Stimulated activated CD4-positive, alpha-beta T cell treated with anti-CD3 and anti-CD28 coated beads, Interleukin-12 subunit alpha, Interleukin-12 subunit beta, amount 100 ng/mL, for 4 hours (primary cell): Measurements from ENCODE around the gene LRCH3.
A peak's percentile ranks its signal among the peaks of the same experiment; 100 is the strongest.

Experiments used
- DNase-seq: peaks from one replicate; pipeline ENCODE4 v3.0.0-alpha.2; 2020

LRCH3 gene

GRCh38 chr3:197791113-197791891, at the start of gene LRCH3:
TSS of gene LRCH3 (plus strand) at chr3:197791254. CDS start at chr3:197791279, 25 bp downstream.
- peak; percentile 83 for DNase-seq

GRCh38 chr3:197742787-197743186, 48.3 kb upstream of the LRCH3 start:
- DNase-seq, result no peak

DNA sequence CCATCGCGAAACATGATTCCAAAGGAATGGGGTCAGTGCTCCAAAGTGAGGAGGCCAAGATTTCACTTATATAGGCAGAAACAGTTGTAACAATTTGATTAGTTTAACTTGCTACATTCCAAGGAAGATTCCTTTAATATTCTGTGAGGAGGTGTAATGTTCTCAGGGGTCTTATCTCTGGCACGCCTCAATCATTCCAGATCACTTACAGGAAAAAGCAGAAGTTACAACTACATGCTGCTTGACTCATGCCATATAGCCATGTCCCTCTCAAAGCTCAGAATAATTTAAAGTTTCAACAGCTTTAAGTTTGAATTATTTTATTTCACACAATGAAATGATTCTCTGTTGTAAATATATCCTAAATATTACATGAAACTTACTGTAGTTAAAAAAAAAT, 44.8 kb upstream of the LRCH3 start:
- DNase-seq, result no peak

DNA sequence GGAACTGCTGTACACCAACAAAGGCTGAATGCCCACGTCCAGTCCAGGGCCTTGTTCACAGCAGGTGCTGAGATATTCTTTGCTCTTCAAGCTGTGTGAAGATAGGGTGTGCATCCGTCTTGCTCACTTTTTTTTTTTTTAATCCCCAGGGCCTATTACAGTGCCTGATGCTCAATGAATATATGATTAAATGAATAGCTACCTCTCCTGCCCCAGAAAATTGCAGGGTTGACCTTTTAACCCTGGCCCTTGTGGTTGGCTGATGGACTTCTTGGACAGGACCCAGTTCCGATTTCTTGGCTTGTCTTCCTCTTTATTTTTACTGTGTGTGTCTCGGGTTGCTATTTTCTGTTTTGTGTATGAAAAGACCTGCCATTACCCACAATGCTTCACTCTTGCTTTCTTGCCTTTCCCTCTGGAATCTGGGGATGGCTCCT, 44.2 kb upstream of the LRCH3 start:
- DNase-seq, result no peak

DNA sequence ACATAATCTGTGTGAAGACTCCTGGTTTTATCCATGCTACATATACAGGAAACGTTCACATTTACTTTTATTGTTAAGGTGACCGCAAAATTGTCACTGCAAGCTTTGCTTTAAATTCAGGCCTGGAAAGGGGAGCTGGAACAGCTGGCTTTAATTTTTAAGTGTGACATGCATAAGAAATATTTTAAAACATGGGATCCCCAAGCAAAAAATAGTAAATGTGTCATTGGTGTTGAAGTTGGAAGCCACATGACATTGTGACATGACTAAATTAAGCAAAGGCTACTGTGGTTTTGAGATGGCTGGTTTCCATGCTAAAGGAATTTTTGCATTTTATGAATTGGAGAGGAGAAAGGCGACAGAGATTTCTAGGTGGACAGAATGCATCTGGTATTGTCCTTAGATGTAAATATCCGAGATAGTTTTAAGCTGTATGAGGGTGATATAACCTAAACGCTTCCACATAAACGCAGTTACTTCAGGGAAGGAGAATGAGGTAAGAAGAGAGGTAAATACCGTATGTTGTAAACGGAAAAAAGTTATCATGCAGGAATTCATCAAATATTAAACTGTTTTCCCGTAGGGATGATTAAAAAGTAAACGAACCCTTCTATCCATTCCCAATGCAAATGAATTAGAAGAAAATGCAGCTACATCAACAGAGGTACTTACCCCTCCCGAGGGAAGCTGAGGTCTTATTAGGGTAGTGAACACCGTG, 42.3 kb upstream of the LRCH3 start:
- DNase-seq, result no peak

DNA sequence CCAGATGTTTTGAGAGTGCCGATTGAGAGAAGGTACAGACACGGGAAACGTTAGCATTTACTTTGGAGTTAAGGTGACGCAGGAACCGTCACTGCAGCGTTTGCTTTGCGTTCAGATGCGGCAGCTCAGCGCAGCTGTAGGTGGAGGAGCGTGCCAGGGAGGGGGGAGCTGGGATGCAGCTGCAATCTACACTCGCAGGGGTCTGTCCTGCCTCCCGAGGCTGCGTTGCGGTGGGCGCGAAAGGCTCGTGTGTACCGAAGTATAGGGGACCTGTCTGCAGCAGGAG, 41.8 kb upstream of the LRCH3 start:
- no peak for DNase-seq

GRCh38 chr3:197749601-197750395, 41.3 kb upstream of the LRCH3 start, which contains the start of gene FYTTD1:
TSS of gene FYTTD1 (plus strand) at chr3:197749883. CDS start at chr3:197749972, 89 bp downstream.
- peak; percentile 83 for DNase-seq

DNA sequence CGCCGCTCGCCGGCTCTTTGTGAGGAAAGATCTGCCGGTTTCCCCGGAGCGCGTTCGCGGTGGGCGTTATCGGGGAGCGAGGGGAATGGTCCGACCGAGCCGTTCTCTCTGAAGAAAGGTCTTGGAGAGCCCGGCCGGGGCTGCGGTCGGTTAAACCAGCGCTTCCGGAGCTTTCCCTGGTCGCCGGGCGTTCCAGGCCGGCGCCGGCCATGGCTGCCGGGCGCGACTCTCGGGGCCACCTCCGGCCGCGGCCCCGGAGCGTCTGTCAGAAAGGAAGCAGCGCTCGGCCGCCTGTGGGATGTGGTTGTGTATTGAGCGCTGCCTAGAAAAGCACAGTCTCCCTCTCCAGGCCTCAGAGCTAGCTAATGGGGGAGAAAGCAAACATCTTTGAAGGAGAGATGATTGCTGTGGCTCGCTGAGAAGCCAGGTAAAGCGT, 40.6 kb upstream of the LRCH3 start:
- peak; percentile 51 for DNase-seq

- DNase-seq, result no peak
These were observed 40.0 kb upstream of the LRCH3 start for GRCh38 chr3:197750858-197751737.

DNA sequence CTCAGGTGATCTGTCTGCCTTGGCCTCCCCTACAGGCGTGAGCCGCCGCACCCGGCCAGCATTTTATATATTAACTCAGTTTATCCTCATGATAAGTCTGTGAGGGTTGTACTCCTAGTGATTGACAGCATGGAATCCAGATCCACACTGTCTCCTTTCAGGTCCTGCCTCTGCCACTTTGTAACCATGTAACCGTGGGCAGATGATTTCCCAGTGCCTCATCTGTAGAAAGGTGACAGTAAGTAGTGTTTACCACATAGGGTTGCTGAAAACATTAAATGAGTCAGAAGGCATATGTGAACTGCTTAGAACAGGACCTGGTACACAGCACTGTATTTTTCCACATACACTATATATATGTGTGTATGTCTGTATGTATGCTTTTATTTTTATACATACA, 38.9 kb upstream of the LRCH3 start:
- no peak for DNase-seq

- no peak for DNase-seq
These were observed 37.8 kb upstream of the LRCH3 start for GRCh38 chr3:197753263-197753662.

DNA sequence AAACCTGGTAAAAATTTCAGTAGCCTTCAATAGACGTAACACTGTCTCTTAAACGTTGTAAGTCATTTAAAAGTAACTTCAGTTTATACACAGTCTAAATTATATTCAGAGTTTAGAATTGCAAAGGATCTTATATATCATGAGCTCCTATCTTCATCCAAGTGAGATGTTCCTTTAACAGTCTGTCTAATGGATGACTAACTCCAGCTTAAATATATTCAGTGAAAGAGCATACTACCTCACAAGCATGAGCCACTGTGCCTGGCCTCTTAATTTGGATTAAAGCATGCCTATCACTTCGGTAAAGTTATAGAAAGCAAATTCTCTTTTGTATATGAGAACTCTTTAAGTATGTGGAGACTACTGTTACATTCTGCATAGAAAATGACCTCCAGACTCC, 34.4 kb upstream of the LRCH3 start:
- no peak for DNase-seq

DNA sequence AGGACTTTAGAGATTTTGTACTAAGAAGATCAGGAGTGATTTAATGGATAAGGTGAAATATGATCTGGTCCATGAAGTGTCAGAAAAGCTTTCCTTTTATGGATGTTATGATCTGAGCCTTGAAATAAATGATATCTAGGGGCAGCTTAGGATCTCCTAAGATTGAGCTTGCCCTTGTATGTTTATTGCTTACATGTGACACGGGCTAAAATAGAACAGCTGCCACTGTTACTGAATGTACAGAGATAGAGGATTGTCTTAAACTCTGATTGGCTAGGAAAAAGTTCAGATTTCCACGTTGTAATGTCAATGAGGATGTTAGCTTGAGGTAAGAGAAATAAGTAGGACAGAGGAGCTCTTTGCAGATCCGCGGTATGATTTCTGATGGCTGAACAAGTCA, 32.5 kb upstream of the LRCH3 start:
- DNase-seq, result no peak

- DNase-seq, result no peak
These were observed 29.3 kb upstream of the LRCH3 start for GRCh38 chr3:197761784-197762183.

DNA sequence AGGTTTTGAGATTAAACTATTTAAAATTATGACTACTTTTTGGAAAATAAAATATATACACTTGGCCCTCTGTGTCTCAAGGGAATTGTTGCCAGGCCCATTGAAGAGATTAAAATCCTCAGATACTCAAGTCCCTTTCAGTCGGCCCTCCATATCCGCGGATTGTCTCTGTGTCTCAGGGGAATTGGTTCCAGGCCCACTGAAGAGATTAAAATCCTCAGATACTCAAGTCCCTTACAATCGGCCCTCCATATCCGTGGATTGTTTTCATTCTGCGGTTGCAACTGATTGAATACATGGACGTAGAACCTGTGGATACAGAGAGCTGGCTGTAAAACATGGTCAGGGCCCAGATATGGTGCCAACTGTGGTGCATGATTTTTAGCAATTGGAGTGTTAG, 15.7 kb upstream of the LRCH3 start:
- DNase-seq, result no peak

DNA sequence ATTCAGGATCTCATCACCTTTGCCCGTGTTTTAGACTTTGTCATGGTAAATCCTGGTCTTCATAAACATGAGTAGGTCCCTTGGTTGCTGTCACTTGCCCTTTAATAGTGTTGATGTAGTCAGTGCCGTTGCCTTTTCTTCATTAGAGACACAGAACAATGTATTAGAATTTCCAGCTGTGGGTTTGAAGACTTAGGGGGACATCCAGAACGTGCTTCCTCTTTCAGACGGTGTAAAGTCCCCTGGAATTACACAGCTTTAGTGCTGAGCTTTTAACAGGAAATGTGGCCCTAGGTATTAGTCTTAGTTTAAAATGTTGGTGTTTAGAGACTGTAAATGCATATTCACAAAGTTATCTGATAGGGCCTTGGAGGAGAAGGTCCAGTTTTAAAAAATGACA, 8.8 kb upstream of the LRCH3 start:
- DNase-seq, result no peak

GRCh38 chr3:197784019-197784585, 7.0 kb upstream of the LRCH3 start:
- DNase-seq, result no peak

DNA sequence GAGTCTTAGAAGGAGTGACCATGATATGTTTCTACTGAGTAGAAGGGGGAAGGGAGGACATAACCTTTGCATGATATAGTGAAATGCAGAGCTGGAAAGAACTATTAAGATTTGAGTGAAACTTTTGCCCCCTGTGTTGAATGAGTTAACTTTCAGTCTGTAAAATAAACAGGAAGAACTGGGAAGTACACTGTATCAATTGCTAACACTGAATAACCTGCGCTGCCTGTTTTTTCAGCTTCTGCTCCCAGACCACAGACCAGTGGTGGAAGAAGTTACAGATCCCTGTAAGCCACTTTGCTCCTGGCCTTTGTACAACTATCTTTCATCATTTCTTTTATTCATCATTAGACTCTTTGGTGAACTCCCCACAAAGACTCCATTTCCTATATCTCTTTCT, 3.6 kb upstream of the LRCH3 start:
- DNase-seq, result no peak

GRCh38 chr3:197789309-197789708, 1.7 kb upstream of the LRCH3 start:
- no peak for DNase-seq

- no peak for DNase-seq
These were observed 1.0 kb upstream of the LRCH3 start for GRCh38 chr3:197790033-197790432.

- DNase-seq, result no peak
These were observed 1.0 kb downstream of the LRCH3 start for GRCh38 chr3:197791892-197792647.

GRCh38 chr3:197793247-197793646, 2.2 kb downstream of the LRCH3 start:
- DNase-seq, result no peak
